ENCODE results near the gene MYL6B. TPM values are rescaled to one million over a fixed set of nuclear protein-coding genes. Genes with fewer than 3 reads are reported as not detected.
"Not testable (repeated sequence)": the region's sequence is repeated elsewhere in the genome, so short reads cannot be mapped to it uniquely, and the experiment has no call there.

The MYL6B gene
- total RNA-seq, 1 donor from 2014 or later = 37.8 TPM

DNA sequence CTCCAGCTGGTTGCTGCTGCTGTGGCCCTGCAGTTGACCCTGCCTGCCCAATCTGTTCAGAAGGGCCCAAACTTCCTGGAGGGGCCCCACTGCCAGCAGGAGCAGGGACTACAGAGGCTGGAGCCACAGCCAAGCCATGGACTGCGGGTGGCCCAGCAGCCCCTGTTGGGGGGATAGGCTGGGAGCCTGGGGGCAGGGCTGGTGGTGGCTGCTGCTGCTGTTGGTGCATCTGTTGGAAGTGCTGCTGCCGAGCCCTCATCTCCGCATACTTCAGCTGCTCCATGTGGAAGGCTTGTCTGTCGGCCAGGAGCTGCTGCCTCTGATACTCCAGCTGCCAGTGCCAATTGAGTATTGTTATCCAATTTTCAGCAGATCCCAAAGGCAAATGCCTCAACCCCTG is 13.0 kb downstream of the MYL6B start:
- DNase-seq (ENCODE audit: low spot score) = no peak

- DNase-seq (ENCODE audit: low spot score) = no peak
Observed at GRCh38 chr12:56169229-56169759, 16.9 kb downstream of the MYL6B start.

DNA sequence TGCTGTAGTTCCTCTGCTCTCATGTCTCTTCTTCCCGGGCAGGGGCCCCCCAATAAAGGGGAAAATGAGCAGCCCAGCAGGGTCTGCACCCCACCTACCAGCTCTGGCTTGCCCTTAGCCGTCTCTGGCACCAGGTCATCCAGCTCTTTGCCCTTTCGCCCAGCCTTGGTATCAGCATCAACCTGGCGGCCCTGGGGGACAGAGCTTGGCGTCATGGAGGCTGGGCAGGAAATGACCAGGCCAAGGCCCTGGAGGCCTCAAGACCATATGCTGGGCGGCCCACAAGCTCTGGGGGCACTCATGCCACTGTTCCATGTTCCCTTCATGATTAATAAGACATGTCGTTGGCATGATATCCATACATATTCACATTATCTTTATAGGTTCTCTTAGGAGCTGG is 20.5 kb downstream of the MYL6B start:
- DNase-seq (ENCODE audit: low spot score) = no peak

- no peak for DNase-seq (ENCODE audit: low spot score)
Observed at GRCh38 chr12:56178347-56178746, 26.0 kb downstream of the MYL6B start.

- DNase-seq (ENCODE audit: low spot score) = no peak
Observed at GRCh38 chr12:56186957-56187356, 34.6 kb downstream of the MYL6B start.

DNA sequence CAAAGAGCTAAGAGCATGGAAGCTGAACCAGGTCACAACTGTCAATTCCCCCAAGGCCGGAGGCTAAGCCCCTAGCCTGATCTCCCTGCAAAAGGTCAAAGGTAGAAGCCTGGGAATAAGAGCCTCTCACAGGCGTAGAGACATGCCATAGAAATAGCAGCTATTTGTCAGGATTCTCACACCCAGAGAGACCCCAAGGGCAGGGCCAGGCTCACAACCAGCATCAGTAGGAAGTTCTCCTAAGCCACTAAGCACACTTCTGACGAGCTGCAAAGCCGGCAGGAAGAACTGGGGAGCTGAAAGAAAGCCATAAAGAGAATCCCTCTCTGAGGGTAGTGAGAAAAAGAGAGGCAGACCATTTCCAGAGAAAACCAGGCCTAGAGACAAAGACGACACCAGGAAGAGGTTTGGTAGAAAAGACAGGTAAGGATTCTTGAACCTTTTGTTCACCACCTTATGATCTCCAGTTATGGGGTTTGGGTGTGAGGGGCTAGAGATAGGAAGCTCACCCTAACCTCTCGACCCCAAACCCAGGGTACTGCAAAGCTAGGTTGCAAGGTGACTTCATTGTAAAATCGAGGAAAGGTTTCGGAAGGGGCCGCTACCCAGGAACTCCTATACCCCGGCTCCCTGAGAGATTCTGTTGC is 35.9 kb downstream of the MYL6B start:
- no peak for DNase-seq (ENCODE audit: low spot score)

GRCh38 chr12:56188778-56189098 is 36.4 kb downstream of the MYL6B start:
- no peak for DNase-seq (ENCODE audit: low spot score)

DNA sequence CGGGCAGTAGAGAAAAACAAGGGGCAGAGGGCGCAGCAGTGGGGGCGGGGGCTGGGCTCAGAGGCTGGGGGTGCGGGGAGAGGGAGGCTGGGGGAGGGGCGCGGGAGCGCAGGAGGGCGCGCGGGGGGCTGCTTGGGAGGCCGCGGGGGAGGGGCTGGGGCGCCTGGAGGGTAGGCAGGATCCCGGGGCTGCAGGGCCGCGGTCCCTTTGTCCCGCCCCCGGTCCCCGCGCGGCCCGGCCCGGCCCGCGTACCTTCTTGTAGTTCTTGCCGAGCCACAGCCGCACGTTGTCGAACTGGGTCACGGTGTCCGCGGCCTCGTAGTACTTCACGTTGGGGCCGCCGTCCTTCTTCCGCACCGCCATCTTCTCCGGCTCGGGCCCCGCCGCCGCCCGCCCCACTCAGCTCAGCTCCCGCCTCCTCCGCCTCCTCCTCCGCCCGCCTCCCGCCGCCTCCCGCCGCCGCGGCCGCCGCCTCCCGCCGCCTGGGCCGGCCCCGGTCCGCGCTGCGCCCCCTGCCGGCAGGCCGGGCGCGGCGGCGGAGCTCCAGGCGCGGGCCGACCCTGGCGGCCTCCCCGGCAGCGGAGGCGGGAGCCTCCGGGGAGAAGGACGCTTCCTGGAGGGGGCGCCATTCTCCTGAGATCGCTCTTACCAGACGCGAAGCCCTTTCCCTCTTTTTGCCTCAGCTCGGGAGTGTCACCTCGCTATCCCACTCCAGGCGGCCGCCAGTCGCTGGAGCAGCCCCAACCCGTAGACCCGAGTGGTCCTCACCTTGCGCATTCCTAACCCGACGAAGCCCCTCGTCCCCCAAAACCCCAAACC is 36.9 kb downstream of the MYL6B start, which contains the start of gene SMARCC2:
TSS of gene SMARCC2 (minus strand) at position 385 of the 819 bp plus-strand sequence. CDS start at position 363, 22 bp downstream.
- peak; percentile 90 for DNase-seq (ENCODE audit: low spot score)

- peak; percentile 92 for DNase-seq (ENCODE audit: low spot score)
Observed at GRCh38 chr12:56189918-56190694, 37.7 kb downstream of the MYL6B start.

- no peak for DNase-seq (ENCODE audit: low spot score)
Observed at GRCh38 chr12:56190695-56191155, 38.3 kb downstream of the MYL6B start.

- DNase-seq (ENCODE audit: low spot score) = no peak
Observed at GRCh38 chr12:56192582-56192981, 40.2 kb downstream of the MYL6B start.

GRCh38 chr12:56193025-56193578 is 40.7 kb downstream of the MYL6B start:
- peak; percentile 85 for DNase-seq (ENCODE audit: low spot score)

DNA sequence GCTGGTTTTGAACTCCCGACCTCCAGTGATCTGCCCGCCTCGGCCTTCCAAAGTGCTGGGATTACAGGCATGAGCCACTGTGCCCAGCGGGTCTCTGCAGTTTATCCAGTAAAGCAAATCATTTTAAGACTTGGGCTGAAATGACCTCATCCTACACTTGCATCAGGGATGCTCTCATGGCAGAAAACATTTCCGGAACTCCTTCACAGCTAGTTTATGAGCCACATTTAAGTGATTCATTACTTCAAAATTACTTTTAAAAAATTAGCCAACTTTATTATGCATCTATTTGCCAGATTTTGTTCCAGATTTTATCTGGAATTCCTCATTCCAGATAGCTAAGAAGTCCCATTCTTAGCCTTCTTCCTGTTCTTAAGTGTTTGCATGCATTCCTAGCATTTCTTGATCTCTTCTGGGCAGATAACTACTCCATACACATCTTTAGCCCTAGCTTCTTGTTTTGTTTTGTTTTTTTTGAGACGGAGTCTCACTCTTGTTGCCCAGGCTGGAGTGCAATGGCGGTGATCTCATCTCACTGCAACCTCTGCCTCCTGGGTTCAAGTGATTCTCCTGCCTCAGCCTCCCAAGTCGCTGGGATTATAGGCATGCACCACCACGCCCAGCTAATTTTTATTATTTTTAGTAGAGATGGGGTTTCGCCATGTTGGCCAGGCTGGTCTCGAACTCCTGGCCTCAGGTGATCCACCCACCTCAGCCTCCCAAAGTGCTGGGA is 44.6 kb downstream of the MYL6B start:
- not testable (repeated sequence) for DNase-seq (ENCODE audit: low spot score)

DNA sequence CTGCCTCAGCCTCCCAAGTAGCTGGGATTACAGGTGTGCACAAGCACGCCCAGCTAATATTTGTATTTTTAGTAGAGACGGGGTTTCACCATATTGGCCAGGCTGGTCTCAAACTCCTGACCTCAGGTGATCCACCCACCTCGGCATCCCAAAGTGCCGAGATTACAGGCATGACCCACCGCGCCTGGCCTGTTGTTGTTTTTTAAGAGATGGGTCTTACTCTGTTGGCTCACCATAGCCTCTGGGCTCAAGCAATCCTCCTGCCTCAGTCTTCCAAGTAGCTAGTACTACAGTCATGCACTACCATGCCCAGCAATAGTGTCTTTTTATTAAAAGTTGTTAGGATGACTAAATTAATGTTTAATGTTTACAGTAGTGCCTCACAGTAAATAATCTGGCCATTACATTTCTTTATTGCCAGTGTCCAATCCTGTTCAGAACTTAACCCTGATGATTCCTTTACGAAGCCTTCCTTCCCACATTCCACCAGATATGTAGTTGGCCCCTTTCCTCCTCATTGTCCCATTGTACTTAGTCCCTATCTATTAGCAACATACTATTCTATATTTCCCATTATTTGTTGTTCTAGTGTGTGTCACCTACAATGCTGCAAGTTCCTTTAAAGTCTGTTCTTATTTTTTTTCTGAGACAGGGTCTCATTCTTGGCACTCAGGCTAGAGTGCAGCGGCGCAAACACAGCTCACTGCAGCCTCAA is 45.7 kb downstream of the MYL6B start:
- no peak for DNase-seq (ENCODE audit: low spot score)

DNA sequence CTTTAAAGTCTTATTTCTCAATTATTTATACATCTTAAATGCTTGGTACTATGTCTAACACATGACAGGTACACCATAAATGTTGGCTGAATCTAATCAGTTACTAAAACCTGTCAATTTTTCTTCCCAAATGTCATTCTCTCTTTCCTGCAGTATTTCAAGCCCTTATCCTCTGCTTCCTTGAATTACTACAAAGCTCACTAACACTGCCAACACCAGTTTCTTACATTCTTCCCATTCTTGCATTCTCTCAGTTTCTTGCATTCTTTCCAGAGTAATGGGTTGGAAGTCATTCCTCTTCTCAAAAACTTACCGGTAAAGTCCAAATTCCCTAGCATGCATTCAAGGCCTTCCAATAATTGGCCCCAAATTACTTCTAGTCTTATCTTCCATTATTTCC is 46.4 kb downstream of the MYL6B start:
- no peak for DNase-seq (ENCODE audit: low spot score)

- DNase-seq (ENCODE audit: low spot score) = no peak
Observed at GRCh38 chr12:56202366-56202765, 50.0 kb downstream of the MYL6B start.

GRCh38 chr12:56202838-56203237 is 50.5 kb downstream of the MYL6B start:
- no peak for DNase-seq (ENCODE audit: low spot score)

GRCh38 chr12:56204275-56204674 is 51.9 kb downstream of the MYL6B start:
- no peak for DNase-seq (ENCODE audit: low spot score)

DNA sequence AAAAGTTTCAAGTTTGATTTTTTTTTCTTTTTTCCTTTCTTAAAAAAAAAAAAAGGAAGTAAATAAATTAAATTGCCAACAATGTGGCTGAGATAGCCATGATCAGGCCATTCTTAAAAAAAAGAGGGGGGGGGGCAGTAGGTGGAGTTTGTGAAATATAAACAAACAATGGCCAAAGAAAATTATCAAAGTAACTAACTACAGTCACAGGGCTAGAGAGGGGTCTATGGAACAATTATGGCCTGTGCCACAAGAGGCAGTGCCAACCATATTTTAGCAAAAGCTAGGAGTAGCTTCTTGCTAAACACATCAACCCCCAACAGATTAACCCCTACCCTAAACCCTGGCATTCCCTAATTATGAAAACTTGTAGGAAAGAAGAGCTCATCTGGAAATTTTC is 53.1 kb downstream of the MYL6B start:
- DNase-seq (ENCODE audit: low spot score) = no peak

DNA sequence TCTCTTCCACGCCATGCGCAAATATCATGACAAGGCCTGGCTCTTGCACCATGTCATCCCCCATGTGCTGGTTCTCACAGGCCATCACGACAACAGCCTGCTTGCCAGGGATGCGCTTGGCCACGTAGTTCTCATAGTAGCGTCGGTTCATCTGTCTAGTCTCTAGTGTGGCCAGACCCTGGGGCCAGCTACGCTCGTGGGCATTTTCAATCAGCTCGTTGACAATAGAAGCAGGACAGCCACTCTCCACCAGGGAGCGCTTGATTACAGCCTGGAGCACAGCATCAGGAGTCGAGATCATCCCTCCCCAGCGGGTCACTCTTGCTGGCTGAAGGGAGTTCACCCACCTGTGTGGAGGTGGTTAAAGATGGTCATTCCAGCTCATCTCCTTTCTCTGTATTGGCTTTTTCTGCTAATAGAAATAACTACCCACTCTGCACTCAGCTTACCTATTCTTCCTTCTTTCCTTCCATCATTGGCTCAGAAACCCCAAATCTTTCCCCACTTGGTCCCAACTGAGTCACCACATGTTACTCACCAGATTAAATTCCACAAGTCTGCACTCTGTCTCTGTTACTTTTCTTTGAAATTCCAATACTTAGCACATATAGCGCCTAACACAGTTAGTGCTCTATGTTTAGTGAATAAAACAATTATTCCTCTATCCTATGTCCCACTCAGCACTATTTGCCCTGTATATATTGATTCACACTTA is 54.2 kb downstream of the MYL6B start:
- DNase-seq (ENCODE audit: low spot score) = no peak
